Body of pancreas (tissue), 4 donors: Measurements from ENCODE around the gene ABHD5. TPM values are rescaled to one million over a fixed set of nuclear protein-coding genes. Genes with fewer than 3 reads are reported as not detected.

Source experiments
- ATAC-seq: fragments of 150-250 bp; one replicate; pipeline ENCODE4 v1.9.1; 2016
- DNase-seq, 4 donors: peaks; one replicate each; pipeline ENCODE4 v3.0.0-alpha.2; 2019
- H3K27ac ChIP-seq, 4 donors: fragments of 200-600 bp; sonication (generic); 1 replicate in 3 of 4; 2 replicates in 1 of 4; pipeline versions ENCODE4 v1.5.1 to v1.6.1; 2016 to 2019; ENCODE audit warnings: mild to moderate bottlenecking in 1 of 4, mixed read lengths in 1 of 4, moderate library complexity in 1 of 4
- H3K27me3 ChIP-seq, 2 donors: fragments of 200-600 bp; sonication (generic); one replicate each; pipeline ENCODE4 v1.6.0; 2016; ENCODE audit warnings: mild to moderate bottlenecking in 1 of 2
- H3K36me3 ChIP-seq, 2 donors: fragments of 200-600 bp; sonication (generic); replicated peaks in 1 of 2; 2 replicates each; pipeline ENCODE4 v1.5.1; 2016; ENCODE audit warnings: low read depth in 2 of 2; ENCODE audit not compliant: insufficient read depth in 1 of 2
- H3K4me1 ChIP-seq: fragments of 200-600 bp; sonication (generic); one replicate; pipeline ENCODE4 v1.6.0; 2016
- H3K4me3 ChIP-seq, 2 donors: fragments of 200-600 bp; sonication (generic); 1 replicate in 1 of 2; 2 replicates in 1 of 2; pipeline ENCODE4 v1.5.1; 2016 to 2019
- H3K9me3 ChIP-seq, 3 donors: fragments of 200-600 bp; sonication (generic); 1 replicate in 2 of 3; 2 replicates in 1 of 3; pipeline ENCODE4 v1.5.1; 2016
- POLR2A ChIP-seq, 3 donors: fragments of 450-650 bp; IDR thresholded peaks; one replicate each; pipeline ENCODE4 v1.6.1; 2016; ENCODE audit warnings: antibody characterized with exemption in 3 of 3, mild to moderate bottlenecking in 2 of 3
- WGBS, 2 donors: methylation state at CpG; one replicate each; pipeline ENCODE4 v1.1.5; 2017; 5-methylcytosine and 5-hydroxymethylcytosine counted together
- intact Hi-C: fragments of 100-400 bp; cut with DNase I; formaldehyde crosslinking; loops from one replicate; pipeline ENCODE4 v1.15.1; 2023
- total RNA-seq, 2 donors: library from RNA; depleted of rRNA; stranded (reverse); fragments of >200 nt; gene quantifications; one replicate each; pipeline ENCODE4 v1.1.0, GENCODE V29; 2016
- TF ChIP-seq, protein P1 (sequence below), 7 experiments: fragments of 450-650 bp in 4 of 7; fragments of 200-600 bp in 3 of 7; sonication (generic) in 3 of 7; IDR thresholded peaks; one replicate each; pipeline ENCODE4 v1.5.1; 2016 to 2019; ENCODE audit warnings: antibody characterized with exemption in 7 of 7

Gene ABHD5
- total RNA-seq, 2 donors from 2014 or later = 14.8 to 21.8 TPM

DNA sequence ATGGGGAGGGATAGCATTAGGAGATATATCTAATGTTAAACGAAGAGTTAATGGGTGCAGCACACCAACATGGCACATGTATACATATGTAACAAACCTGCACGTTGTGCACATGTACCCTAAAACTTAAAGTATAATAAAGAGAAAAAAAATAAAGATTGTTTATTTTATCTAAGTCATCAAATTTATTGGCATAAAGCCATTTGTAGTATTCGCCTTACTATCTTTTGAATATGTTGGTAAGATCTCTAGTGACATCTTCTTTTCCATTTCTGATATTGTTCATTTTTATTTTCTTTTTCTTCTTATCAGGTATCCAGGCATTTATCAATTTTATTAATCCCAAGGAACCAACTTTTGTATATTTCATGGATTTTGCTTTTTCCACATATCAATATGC, 5.8 kb upstream of the ABHD5 start:
- Histone ChIP-seq H3K27ac (no peak overlapping the region), H3K4me1 (peaks cover 5% of the 10 kb centered on the region), H3K36me3 (no peaks in the 10 kb centered on the region), H3K27me3 (no peaks in the 10 kb centered on the region), H3K4me3 (no peak overlapping the region), H3K9me3 (no peaks in the 10 kb centered on the region)
- intact Hi-C loops = loop anchor here (10.0 kb wide), 1 partner anchor 70 kb away; no protein-coding TSS in a partner anchor
- WGBS, 2 donors = 86 to 88% methylated on average over 3 of the region's 3 CpGs
- DNase-seq (no peak), ATAC-seq (no peak)
- TF ChIP-seq, protein P1, sequence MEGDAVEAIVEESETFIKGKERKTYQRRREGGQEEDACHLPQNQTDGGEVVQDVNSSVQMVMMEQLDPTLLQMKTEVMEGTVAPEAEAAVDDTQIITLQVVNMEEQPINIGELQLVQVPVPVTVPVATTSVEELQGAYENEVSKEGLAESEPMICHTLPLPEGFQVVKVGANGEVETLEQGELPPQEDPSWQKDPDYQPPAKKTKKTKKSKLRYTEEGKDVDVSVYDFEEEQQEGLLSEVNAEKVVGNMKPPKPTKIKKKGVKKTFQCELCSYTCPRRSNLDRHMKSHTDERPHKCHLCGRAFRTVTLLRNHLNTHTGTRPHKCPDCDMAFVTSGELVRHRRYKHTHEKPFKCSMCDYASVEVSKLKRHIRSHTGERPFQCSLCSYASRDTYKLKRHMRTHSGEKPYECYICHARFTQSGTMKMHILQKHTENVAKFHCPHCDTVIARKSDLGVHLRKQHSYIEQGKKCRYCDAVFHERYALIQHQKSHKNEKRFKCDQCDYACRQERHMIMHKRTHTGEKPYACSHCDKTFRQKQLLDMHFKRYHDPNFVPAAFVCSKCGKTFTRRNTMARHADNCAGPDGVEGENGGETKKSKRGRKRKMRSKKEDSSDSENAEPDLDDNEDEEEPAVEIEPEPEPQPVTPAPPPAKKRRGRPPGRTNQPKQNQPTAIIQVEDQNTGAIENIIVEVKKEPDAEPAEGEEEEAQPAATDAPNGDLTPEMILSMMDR (IDR thresholded peaks at IDR 0.05) = no peak
- TF ChIP-seq POLR2A (IDR thresholded peaks at IDR 0.05) = no peak

DNA sequence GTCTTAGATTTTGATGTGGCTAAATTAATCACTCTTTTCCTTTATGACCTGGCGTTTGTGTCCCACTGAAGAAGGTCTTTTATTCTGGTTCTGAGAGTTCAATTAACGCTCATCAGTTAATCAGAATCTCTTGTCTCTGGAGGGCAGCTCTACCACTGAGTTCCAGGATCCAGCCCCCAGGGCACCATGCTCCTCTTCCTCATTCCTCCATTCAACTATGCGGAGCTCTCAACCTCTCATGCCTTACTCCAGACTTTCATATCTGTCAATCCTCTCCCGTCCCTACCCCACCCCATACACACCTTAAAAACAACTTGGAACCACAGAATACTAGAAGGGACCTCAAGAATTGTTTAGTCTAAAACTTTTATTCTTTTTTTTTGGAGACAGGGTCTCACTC, 4.8 kb upstream of the ABHD5 start:
- no peak for DNase-seq
- Histone ChIP-seq H3K27me3 (no peaks in the 10 kb centered on the region), H3K27ac (no peak overlapping the region), H3K4me3 (no peak overlapping the region), H3K9me3 (no peaks in the 10 kb centered on the region), H3K4me1 (peaks cover 9% of the 10 kb centered on the region), H3K36me3 (no peaks in the 10 kb centered on the region)
- WGBS, 2 donors = 88 to 93% methylated on average over 4 of the region's 4 CpGs
- no peak for TF ChIP-seq POLR2A (IDR thresholded peaks at IDR 0.05)
- ATAC-seq = no peak
- intact Hi-C loops = loop anchor here (10.0 kb wide), 1 partner anchor 71 kb away; no protein-coding TSS in a partner anchor

DNA sequence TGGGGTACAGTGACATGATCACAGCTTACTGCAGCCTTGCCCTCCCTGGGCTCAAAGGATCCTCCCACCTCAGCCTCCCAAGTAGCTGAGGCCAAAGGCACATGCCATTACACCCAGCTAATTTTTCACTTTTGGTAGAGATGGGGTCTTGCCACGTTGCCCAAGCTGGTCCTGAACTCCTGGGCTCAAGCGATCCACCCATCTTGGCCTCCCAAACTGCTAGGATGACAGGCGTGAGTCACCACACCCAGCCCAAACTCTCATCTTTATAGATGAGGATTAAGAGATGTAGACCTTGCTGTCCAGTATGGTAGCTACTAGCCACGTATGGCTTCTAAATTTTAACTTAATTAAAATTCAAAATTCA, 4.4 kb upstream of the ABHD5 start:
- TF ChIP-seq POLR2A (IDR thresholded peaks at IDR 0.05) = no peak
- TF ChIP-seq, protein P1 (IDR thresholded peaks at IDR 0.05) = no peak
- Histone ChIP-seq H3K4me1 (peaks cover 9% of the 10 kb centered on the region), H3K27ac (no peak overlapping the region), H3K36me3 (no peaks in the 10 kb centered on the region), H3K9me3 (no peaks in the 10 kb centered on the region), H3K4me3 (no peak overlapping the region), H3K27me3 (no peaks in the 10 kb centered on the region)
- intact Hi-C loops = loop anchor here (10.0 kb wide), 1 partner anchor 72 kb away; no protein-coding TSS in a partner anchor
- ATAC-seq (no peak), DNase-seq (no peak)
- WGBS, 2 donors = 91 to 93% methylated on average over 4 of the region's 4 CpGs

DNA sequence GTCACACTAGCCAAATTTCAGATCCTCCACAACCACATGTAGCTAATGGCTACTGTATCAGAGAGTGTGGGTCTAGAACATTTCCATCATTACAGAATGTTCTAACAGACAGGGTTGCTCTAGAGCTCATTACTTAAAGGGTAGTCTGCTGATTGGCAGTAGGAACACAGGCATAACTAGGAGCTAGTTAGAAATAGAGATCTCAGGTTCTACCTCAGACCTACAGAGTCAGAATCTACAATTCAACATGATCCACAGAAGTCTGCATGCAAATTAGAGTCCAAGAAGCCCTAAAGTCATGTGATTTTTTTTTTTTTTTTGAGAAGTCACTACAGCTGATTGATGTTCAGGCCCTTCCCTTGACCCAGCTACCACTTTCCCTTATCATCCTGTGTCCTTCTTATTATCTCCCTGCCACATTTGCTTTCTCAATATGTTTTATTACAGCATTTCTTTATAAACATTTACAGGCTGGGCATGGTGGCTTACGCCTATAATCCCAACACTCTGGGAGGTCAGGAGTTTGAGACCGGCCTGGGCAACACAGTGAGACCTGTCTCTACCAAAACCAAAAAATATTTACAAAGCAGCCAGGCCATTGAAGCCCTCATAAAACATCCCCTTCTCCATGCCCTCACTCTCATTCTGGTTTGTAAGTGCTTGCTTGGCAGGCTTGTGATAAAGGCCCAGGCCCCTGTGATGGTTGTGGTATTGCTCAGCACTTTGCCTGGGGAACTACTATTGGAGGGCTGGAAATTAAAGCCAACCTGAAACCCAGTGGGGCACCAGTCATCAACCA, 3.8 kb upstream of the ABHD5 start:
- Histone ChIP-seq H3K9me3 (no peaks in the 10 kb centered on the region), H3K4me3 (no peak overlapping the region), H3K27me3 (no peaks in the 10 kb centered on the region), H3K27ac (no peak overlapping the region), H3K4me1 (peaks cover 12% of the 10 kb centered on the region), H3K36me3 (no peaks in the 10 kb centered on the region)
- WGBS, 2 donors = 97 to 100% methylated on average over 2 of the region's 2 CpGs
- ATAC-seq = no peak
- no peak for DNase-seq
- intact Hi-C loops = loop anchor here (10.0 kb wide), 1 partner anchor 72 kb away; no protein-coding TSS in a partner anchor
- TF ChIP-seq, protein P1 (IDR thresholded peaks at IDR 0.05) = no peak
- no peak for TF ChIP-seq POLR2A (IDR thresholded peaks at IDR 0.05)

DNA sequence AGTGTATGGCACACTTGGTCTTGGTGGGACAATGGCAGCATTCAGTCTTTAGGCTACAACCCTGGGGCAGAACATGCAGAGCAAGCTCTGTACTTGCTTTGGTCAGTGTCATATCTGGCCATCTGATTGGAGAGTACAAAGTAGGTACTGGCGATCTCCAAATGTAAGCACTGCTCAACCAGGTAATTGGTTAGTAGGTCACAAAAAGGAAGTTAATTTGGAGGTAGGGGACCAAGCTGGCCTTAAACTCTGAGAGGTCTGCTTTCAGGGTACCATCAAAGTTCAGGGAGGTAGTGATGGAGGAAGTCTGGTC, 3.3 kb upstream of the ABHD5 start:
- ATAC-seq = no peak
- intact Hi-C loops = loop anchor here (10.0 kb wide), 1 partner anchor 73 kb away; no protein-coding TSS in a partner anchor
- Histone ChIP-seq H3K27me3 (no peaks in the 10 kb centered on the region), H3K4me1 (peaks cover 18% of the 10 kb centered on the region), H3K9me3 (no peaks in the 10 kb centered on the region), H3K27ac (no peak overlapping the region), H3K4me3 (no peak overlapping the region), H3K36me3 (no peaks in the 10 kb centered on the region)
- WGBS, 2 donors = 87 to 100% methylated on average over 1 of the region's 1 CpG
- no peak for TF ChIP-seq POLR2A (IDR thresholded peaks at IDR 0.05)
- DNase-seq = no peak
